H1 (cell line): ENCODE data around the gene EDN1. TPM values are rescaled to one million over a fixed set of nuclear protein-coding genes. Genes with fewer than 3 reads are reported as not detected.

Experiments used
- CBX5 ChIP-seq: fragments of 300-800, 300-1000 bp; sonication (generic); IDR thresholded peaks from 2 replicates; pipeline ENCODE4 v1.7.1; 2016; ENCODE audit warnings: antibody characterized with exemption, low read length, low read depth
- CHD7 ChIP-seq: fragments of 300-600 bp; sonication (generic); IDR thresholded peaks from 2 replicates; pipeline ENCODE4 v1.7.1; 2012; ENCODE audit warnings: low read length, moderate library complexity, mild to moderate bottlenecking, inconsistent platforms; ENCODE audit not compliant: insufficient replicate concordance
- HDAC2 ChIP-seq, 2 experiments: fragments of 300-600 bp in 1 of 2; sonication (generic) in 1 of 2; IDR thresholded peaks; 2 replicates each; pipeline ENCODE4 v1.6.1; 2011 to 2012; ENCODE audit warnings: low read depth in 2 of 2, low read length in 2 of 2, mild to moderate bottlenecking in 2 of 2, moderate library complexity in 2 of 2, borderline replicate concordance in 1 of 2, inconsistent platforms in 1 of 2
- POLR2AphosphoS5 ChIP-seq: IDR thresholded peaks from 2 replicates; pipeline ENCODE4 v1.6.1; 2011; ENCODE audit warnings: low read depth, low read length
- RAD21 ChIP-seq, 2 experiments: IDR thresholded peaks in 1 of 2; conservative IDR thresholded peaks in 1 of 2; 2 replicates each; pipeline ENCODE4 v1.6.1; 2011; ENCODE audit warnings: low read depth in 2 of 2, low read length in 2 of 2, improper control_type of control experiment in 1 of 2, inconsistent platforms in 1 of 2, mild to moderate bottlenecking in 1 of 2, moderate library complexity in 1 of 2
- polyA plus RNA-seq, 7 experiments: library from polyadenylated mRNA; depleted of rRNA in 3 of 7; stranded (reverse) in 5 of 7; unstranded in 2 of 7; fragments of >200 nt in 5 of 7; fragments of 200-250 nt in 2 of 7; gene quantifications; 1 replicate in 5 of 7; 2 replicates in 1 of 7; 4 replicates in 1 of 7; pipeline versions ENCODE4 v1.2.1 to v1.2.3, GENCODE V29; 2011 to 2013; ENCODE audit warnings: missing spikeins in 2 of 7, mixed read lengths in 2 of 7
- total RNA-seq: library from RNA; stranded (reverse); fragmentation: NEBNext Ultra II Directional; extraction: Animal tissue kit (Norgen Biotek cat#: 25700); gene quantifications from 2 replicates; pipeline ENCODE4 v1.2.1, GENCODE V29; 2021

The EDN1 gene
- total and polyA plus RNA-seq, 2 of the 8 experiments (the other 6 are each of a cell fraction or from before 2014, with no cell fraction given): 0.23 to 1.1 TPM

GRCh38 chr6:12312736-12313135 is 22.6 kb downstream of the EDN1 start (continued):
- TF ChIP-seq CHD7 (no peak), HDAC2 (IDR thresholded peaks at IDR 0.05; ENCODE audit: borderline replicate concordance in 1 of 2, low read depth in 2 of 2, low read length in 2 of 2) (no peak), POLR2AphosphoS5 (no peak), CBX5 (no peak), RAD21 (IDR thresholded peaks at IDR 0.05 in 1 of 2, conservative IDR thresholded peaks at IDR 0.05 in 1 of 2; ENCODE audit: low read depth in 2 of 2, low read length in 2 of 2) (no peak)
- TF ChIP-seq, all 59 proteins: peak for 0
